HG03097 (cell line): ENCODE measurements around the gene ZMYND8.

ENCODE experiments used
- ATAC-seq: cut with Tn5 transposase; IDR thresholded peaks from one replicate; pipeline ENCODE4 v1.9.1; 2021; ENCODE audit not compliant: unreplicated experiment, low FRiP score

ZMYND8 gene

DNA sequence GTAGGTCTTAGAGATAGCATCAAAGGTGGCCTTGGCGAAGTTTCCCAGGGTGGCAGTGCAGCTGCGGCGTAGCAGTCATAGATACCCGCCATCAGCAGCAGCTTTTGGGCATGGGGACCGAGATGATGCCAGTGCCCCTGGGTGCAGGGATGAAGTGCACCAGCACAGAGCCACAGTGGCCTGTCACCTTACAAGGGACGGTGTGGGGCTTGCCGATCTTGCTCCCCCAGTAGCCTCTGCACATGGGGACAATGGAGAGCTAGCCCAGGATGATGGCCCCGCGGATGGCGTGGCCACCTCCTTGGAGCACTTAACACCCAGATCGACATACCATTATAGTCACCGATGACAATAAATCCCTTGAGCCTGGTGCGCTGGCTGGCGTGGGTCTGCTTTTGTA, 195.5 kb downstream of the ZMYND8 start:
- ATAC-seq = no peak

DNA sequence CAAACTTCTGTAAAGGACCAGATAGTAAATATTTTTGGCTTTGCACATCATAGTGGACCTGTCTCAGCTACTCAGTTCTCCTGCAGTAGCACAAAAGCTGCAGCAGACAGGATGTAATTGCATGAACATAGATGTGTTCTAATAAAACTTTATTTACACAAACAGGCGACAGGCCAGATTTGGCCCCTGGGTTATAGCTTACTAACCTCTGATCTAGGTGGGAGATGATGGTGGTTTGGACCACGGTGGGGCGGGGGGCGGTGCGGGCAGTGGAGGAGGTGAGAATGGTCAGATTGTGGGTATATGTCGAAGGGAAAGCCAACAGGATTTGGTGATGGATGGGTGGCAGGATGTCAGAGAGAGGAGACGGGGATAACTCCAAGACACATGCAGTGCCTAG, 196.3 kb downstream of the ZMYND8 start:
- ATAC-seq = no peak
